Gastroesophageal sphincter (tissue), 4 donors: ENCODE measurements around the gene NAT8L. TPM values are rescaled to one million over a fixed set of nuclear protein-coding genes. Genes with fewer than 3 reads are reported as not detected.

Experiments
- ATAC-seq: fragments of 150-250 bp; one replicate; pipeline ENCODE4 v1.9.1; 2016; ENCODE audit warnings: mild to moderate bottlenecking, moderate library complexity
- H3K27ac ChIP-seq, 4 donors: fragments of 200-600 bp; sonication (generic) in 3 of 4; 1 replicate in 3 of 4; 2 replicates in 1 of 4; pipeline ENCODE4 v1.5.1; 2016 to 2019
- H3K27me3 ChIP-seq: fragments of 200-600 bp; sonication (generic); one replicate; pipeline ENCODE4 v1.5.1; 2019
- H3K36me3 ChIP-seq, 2 donors: fragments of 200-600 bp; sonication (generic); one replicate each; pipeline ENCODE4 v1.5.1; 2019; ENCODE audit warnings: control low read depth in 1 of 2
- H3K4me1 ChIP-seq, 3 donors: fragments of 200-600 bp; sonication (generic); 1 replicate in 2 of 3; 2 replicates in 1 of 3; pipeline ENCODE4 v1.5.1; 2016 to 2019; ENCODE audit warnings: control low read depth in 2 of 3
- H3K4me3 ChIP-seq, 2 donors: fragments of 200-600 bp; sonication (generic); one replicate each; pipeline ENCODE4 v1.5.1; 2019; ENCODE audit warnings: mild to moderate bottlenecking in 1 of 2, moderate library complexity in 1 of 2
- H3K9me3 ChIP-seq, 3 donors: fragments of 200-600 bp; sonication (generic); one replicate each; pipeline ENCODE4 v1.5.1; 2017 to 2019; ENCODE audit warnings: control low read depth in 2 of 3
- CTCF ChIP-seq, 4 experiments: fragments of 200-600 bp in 2 of 4; fragments of 450-650 bp in 2 of 4; sonication (generic) in 1 of 4; IDR thresholded peaks; one replicate each; pipeline ENCODE4 v1.5.1; 2017 to 2019; ENCODE audit warnings: antibody characterized with exemption in 4 of 4, mild to moderate bottlenecking in 2 of 4, moderate library complexity in 2 of 4
- EP300 ChIP-seq: sonication (generic); formaldehyde crosslinking; IDR thresholded peaks from one replicate; pipeline ENCODE4 v1.6.1; 2017; ENCODE audit warnings: antibody characterized with exemption, mild to moderate bottlenecking
- POLR2A ChIP-seq, 2 donors: fragments of 450-650 bp; IDR thresholded peaks; one replicate each; pipeline ENCODE4 v1.6.1; 2017; ENCODE audit warnings: antibody characterized with exemption in 2 of 2, mild to moderate bottlenecking in 2 of 2, moderate library complexity in 1 of 2
- POLR2AphosphoS5 ChIP-seq: sonication (generic); formaldehyde crosslinking; IDR thresholded peaks from one replicate; pipeline ENCODE4 v1.6.1; 2017; ENCODE audit warnings: antibody characterized with exemption
- WGBS, 2 donors: methylation state at CpG; one replicate each; pipeline ENCODE4 v1.1.5; 2018; ENCODE audit warnings: low coverage in 1 of 2; 5-methylcytosine and 5-hydroxymethylcytosine counted together
- total RNA-seq, 4 donors: library from RNA; depleted of rRNA; stranded (reverse); fragments of >200 nt; gene quantifications; one replicate each; pipeline ENCODE4 v1.1.0, GENCODE V29; 2016

NAT8L gene
- total RNA-seq, 4 donors from 2014 or later = 0.15 to 0.40 (median 0.35) TPM; not detected in 1

GRCh38 chr4:2082627-2083026, 23.5 kb downstream of the NAT8L start:
- Histone ChIP-seq H3K27ac (no peak overlapping the region), H3K9me3 (no peaks in the 10 kb centered on the region), H3K36me3 (no peaks in the 10 kb centered on the region), H3K4me3 (no peak overlapping the region), H3K4me1 (no peaks in the 10 kb centered on the region), H3K27me3 (no peaks in the 10 kb centered on the region)
- WGBS, 2 donors = 78 to 89% methylated on average over 4 of the region's 4 CpGs
- no peak for ATAC-seq
- TF ChIP-seq EP300 (no peak), POLR2A (IDR thresholded peaks at IDR 0.05) (no peak), POLR2AphosphoS5 (no peak), CTCF (IDR thresholded peaks at IDR 0.05) (no peak)

DNA sequence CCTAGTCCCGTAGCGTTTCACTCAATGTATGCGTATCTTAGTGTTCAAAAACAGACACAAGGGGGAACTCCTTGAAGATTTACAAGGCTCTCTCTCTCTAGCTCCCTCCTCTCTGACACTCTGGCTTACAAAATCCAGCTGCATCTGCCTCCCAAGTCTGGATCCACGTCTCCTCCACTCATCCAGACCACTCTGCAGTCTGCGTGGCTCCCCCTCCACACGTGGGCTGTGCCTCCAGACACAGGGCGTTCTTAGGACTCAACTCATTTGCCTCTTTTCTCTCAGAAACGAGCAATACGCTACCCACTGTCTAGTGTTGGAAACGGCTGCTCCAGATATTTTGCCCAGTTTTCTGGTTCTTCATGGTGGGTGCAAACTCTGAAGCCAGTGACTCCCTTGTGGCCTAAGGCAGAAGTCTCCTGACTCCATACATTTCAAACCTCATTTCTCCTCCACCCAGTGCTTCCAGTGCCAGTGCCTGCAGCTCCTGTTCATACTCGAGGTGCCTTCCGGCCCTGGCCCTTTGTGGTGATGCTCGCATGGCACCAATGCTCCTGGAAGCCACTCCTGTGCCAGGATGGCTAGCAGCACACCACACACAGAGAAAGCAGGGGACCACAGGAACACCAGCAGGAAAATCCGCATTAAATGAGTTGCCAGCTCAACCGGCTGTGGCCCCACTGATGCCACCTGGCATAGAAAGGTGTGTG, 24.1 kb downstream of the NAT8L start:
- no peak overlapping the region for H3K27ac ChIP-seq
- TF ChIP-seq POLR2AphosphoS5 (no peak), POLR2A (IDR thresholded peaks at IDR 0.05) (no peak), EP300 (no peak), CTCF (IDR thresholded peaks at IDR 0.05) (no peak)
- H3K4me3 ChIP-seq = no peak overlapping the region
- no peaks in the 10 kb centered on the region for H3K27me3 ChIP-seq
- 70 to 83% methylated on average over 4 to 12 of the region's 15 CpGs for WGBS, 2 donors
- H3K9me3 ChIP-seq = no peaks in the 10 kb centered on the region
- no peak for ATAC-seq
- no peaks in the 10 kb centered on the region for H3K36me3 ChIP-seq
- H3K4me1 ChIP-seq = no peaks in the 10 kb centered on the region

DNA sequence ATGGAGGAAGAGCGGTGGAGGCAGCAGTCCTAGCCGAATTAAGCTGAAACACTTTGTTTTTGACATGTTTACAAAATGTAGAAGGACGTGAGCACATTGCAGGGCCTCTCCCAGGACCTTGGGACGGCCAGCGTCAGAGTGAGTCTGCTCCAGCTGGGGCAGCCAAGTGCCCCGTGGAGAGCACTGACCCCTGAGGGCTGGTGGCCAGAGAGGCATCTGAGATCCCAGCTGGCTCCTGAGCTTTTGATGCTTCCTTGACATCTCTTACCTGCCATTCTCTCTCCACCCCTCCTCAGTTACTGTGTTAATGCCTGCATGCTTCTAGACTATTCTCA, 24.7 kb downstream of the NAT8L start:
- Histone ChIP-seq H3K36me3 (no peaks in the 10 kb centered on the region), H3K27ac (no peak overlapping the region), H3K4me3 (no peak overlapping the region), H3K27me3 (no peaks in the 10 kb centered on the region), H3K4me1 (no peaks in the 10 kb centered on the region), H3K9me3 (no peaks in the 10 kb centered on the region)
- no peak for ATAC-seq
- TF ChIP-seq POLR2AphosphoS5 (no peak), CTCF (IDR thresholded peaks at IDR 0.05) (no peak), POLR2A (IDR thresholded peaks at IDR 0.05) (no peak), EP300 (no peak)
- 55 to 60% methylated on average over 3 to 6 of the region's 6 CpGs for WGBS, 2 donors

- TF ChIP-seq CTCF (IDR thresholded peaks at IDR 0.05) (no peak), EP300 (no peak), POLR2AphosphoS5 (no peak), POLR2A (IDR thresholded peaks at IDR 0.05) (no peak)
- ATAC-seq = no peak
- Histone ChIP-seq H3K27me3 (no peaks in the 10 kb centered on the region), H3K27ac (no peak overlapping the region), H3K36me3 (no peaks in the 10 kb centered on the region), H3K4me3 (no peak overlapping the region), H3K4me1 (no peaks in the 10 kb centered on the region), H3K9me3 (no peaks in the 10 kb centered on the region)
- WGBS, 2 donors = 70 to 83% methylated on average over 2 to 5 of the region's 13 CpGs
These were observed 25.2 kb downstream of the NAT8L start for GRCh38 chr4:2084316-2084715.

DNA sequence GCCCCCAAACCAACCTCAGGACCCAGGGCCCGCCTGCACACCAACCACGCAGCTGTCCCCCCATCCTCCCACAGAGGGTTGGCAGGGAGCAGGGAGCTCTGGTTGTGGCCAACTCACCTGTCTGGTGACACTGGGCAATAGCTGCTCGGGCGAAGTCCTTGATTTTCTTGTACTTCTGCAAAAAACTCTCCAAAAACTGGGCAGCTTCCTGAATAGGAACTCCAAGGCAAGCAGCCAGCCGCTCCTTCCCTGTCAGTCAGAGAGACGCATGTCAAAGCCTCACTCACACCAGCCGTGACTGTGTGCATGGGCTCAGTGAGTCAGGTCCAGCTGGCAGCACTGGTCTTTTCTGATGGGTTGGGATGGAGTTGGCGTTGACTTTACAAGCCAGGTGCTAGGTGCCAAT, 26.4 kb downstream of the NAT8L start:
- H3K4me3 ChIP-seq = no peak overlapping the region
- H3K36me3 ChIP-seq = no peaks in the 10 kb centered on the region
- H3K27ac ChIP-seq = no peak overlapping the region
- no peaks in the 10 kb centered on the region for H3K27me3 ChIP-seq
- TF ChIP-seq POLR2A (IDR thresholded peaks at IDR 0.05) = no peak
- TF ChIP-seq CTCF (IDR thresholded peaks at IDR 0.05) = no peak
- TF ChIP-seq EP300 = no peak
- TF ChIP-seq POLR2AphosphoS5 = no peak
- no peaks in the 10 kb centered on the region for H3K9me3 ChIP-seq
- no peaks in the 10 kb centered on the region for H3K4me1 ChIP-seq
- WGBS, 2 donors = 80% methylated on average over 4 of the region's 8 CpGs; no CpG with 5 or more reads in 1 of the 2 donors
- no peak for ATAC-seq
